ENCODE results near the gene KLK7. TPM values are rescaled to one million over a fixed set of nuclear protein-coding genes. Genes with fewer than 3 reads are reported as not detected.
"Not testable (repeated sequence)": the region's sequence is repeated elsewhere in the genome, so short reads cannot be mapped to it uniquely, and the experiment has no call there.

Gene KLK7
- total RNA-seq, 1 donor from 2014 or later, result not detected

DNA sequence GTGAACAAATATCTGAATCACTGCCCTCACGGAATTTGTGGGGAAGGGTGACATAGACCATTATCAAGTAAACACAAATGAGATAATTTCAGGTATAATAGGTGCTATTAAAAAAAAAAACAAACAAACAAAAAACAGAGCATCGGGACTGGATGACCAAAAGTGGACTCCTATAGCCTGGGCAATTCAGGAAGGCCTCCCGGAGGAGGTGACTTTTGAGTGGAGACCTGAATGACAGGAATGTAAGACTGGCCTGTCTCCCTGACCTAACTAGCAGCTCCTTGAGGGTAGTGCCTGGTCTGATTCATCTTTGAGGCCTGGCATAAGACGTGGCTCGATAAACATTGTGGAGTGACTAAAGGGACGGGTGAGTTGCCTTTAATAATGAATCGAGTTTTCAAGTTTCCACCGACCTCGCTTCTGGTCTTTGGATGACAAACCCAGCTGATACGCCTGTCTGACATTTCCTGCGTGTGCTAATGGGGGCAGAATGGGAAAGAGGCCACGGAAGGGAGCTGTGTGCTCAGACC is 29.0 kb upstream of the KLK7 start:
- no peak for DNase-seq (ENCODE audit: low read depth, low spot score)

DNA sequence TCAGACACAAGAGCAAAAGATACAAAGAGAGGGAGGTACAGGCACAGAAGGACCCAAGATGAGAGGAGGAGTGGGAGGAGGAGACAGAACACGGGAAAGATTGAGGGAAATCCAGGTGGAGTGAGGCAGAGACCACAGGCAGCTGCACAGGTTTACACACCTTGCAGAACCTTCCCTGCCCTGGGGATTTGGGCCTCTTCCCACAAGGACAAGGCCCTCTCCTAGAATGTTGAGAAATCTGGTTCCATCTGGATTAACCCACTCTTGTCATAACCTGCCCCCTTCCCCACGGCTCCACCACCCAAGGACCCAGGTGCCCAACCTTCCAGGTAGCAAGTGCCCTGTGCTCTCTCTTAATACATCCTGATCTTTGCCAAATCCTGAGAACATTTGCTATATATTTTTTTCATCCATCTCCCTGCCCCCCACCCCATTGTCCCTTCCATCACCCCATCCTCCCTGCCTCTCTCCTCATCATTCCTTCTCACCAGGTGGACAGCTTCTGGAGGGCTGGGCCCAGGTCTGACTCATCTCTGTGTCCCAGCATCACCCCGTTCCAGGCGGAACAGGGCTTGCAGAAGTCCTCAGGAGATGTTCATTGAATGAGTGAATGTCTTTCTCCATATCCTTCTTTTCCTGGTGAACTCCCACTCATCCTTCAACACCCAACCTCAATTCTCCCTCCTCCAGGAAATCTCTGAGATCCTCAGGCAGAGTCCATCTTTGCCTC is 26.5 kb upstream of the KLK7 start:
- DNase-seq (ENCODE audit: low read depth, low spot score), result no peak

DNA sequence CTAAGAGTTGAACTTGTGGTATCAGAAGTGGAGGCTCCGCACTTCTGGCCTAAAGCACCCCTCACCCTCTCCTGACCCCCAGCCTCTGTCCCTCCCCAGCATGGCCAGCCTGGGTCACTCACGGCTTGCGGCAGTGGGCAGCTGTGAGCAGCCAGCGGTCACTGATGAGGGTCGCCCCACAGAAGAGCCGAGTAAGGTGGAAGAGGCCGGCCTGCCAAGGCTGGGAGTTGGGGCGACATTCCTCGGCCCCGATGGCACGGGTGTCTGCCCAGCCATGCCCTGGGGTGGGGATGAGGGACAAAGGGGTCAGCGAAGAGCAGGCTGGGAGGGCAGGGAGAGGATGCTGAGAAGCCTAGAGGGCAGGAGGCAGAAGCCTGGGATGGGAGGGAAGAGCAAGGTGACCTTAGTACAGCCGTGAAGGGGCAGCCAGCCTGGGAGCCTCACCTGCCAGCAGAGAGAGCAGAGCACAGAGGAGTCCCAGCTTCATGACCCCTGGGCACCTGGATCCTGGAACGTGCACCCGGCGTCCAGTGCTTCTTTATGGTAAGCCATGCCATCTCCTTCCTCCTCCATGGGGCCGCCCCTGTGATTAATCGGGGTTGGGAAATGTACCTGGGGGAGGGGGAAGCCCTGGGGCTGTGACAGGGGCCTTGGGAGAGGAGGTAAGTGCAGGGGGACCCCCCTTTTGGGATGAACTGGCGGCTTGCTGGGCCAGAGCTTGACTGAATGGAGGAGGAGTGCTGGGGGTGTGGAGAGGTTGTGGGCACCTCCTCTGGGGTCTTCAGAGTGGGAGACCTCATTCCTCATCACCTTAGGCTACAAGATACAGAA is 25.6 kb upstream of the KLK7 start:
- DNase-seq (ENCODE audit: low read depth, low spot score), result no peak

DNA sequence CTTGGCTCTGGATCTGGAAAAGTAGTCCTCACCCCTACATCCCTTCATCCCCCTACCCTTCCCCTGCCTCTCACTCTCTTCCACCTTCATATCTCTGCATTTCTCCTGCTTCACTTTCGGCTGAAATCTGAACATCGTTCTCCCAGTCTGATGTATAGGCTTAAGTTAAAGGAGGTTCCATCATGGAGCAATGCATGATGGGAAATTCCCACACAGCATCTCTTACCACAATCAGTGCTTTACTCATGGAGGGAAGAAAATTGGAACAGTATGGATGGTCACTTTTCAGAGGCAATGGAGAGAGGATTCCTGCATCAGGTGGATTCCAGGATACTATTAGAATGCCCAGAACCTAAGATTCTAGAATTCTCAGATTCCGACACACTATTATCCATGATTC is 23.8 kb upstream of the KLK7 start:
- no peak for DNase-seq (ENCODE audit: low read depth, low spot score)

DNA sequence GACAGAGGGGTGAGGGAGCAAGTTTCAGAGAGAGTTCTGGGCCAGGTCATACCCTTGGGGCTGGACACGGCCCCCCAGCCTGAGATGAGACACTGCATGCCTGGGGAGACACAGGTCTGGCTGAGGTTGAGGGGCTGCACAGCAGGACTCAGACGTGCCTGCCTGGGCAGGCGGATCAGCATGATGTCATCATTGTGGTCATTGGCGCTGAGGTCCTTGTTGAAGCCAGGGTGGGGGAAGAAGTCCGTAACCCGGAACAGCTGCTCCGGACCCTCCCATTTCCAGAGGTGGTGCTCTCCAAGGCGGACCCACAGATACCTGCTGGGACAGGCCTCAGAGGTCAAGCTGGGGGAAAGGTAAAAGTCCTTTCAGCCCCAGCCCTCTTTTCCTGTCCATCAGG is 22.7 kb upstream of the KLK7 start:
- DNase-seq (ENCODE audit: low read depth, low spot score), result no peak

DNA sequence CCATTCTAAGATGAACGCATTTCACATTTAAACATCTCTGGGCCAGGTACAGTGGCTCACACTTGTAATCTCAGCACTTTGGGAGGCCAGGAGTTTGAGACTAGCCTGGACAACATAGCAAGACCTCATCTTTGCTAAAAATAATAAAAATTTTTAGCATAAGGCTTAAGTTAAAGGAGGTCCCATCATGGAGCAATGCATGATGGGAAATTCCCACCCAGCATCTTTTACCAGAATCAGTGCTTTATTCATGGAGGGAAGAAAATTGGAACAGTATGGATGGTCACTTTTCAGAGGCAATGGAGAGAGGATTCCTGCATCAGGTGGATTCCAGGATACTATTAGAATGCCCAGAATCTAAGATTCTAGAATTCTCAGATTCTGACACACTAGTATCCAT is 21.5 kb upstream of the KLK7 start:
- no peak for DNase-seq (ENCODE audit: low read depth, low spot score)

DNA sequence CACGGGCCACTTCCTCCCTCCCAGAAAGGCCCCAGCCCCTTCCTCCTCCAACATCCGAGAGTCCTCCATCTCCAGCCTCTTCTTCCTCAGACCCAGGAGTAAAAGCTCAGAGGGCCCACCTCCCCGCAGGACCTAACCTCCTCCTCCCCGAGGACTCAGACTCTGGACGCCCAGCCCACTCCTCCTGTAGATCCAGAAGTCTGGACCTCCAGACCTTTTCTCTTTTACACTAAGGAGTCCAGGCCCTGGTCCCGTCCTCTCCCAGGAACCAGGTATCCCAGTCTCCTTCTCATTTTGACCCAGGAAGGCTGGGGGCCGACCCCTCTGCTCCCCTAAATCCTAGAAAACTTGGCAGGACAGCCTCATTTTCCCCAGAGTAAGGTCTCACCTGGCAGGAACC is 19.6 kb upstream of the KLK7 start:
- no peak for DNase-seq (ENCODE audit: low read depth, low spot score)

DNA sequence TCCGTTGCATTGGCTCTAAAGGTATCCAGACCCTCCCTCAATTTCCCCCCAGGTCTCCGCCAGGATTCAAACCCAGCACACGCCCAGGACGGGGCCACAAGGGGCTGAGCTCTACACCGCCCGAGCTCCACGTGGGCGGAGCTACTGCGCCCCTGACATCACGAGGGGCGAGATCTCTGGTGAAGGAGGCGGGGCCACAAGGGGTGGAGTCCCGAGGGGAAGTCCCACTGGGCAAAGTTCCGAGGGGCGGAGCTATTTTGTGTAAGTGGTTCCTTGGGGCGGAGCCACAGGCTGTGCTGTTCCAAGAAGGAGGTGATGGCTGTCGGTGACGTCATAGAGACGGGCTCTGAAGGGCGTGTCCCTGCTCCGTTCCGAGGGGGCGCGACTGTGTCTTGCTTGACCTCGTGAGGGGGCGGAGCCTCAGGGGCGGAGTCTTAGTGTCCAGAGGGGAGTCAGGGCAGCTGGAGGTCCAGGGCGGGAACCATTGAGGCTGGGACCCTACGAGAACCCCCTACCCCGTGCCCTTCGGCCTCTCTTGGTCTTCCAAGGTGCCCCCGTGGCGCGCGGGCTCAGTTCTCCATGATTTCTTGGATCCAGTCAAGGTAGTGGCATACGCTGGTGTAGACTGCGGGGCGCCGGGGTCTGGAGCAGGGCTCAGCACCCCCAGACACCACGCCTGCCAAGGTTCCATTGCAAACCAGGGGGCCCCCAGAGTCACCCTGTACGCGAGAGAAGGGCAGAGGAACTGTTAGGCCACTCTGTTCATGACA is 19.0 kb upstream of the KLK7 start:
- DNase-seq (ENCODE audit: low read depth, low spot score), result no peak

DNA sequence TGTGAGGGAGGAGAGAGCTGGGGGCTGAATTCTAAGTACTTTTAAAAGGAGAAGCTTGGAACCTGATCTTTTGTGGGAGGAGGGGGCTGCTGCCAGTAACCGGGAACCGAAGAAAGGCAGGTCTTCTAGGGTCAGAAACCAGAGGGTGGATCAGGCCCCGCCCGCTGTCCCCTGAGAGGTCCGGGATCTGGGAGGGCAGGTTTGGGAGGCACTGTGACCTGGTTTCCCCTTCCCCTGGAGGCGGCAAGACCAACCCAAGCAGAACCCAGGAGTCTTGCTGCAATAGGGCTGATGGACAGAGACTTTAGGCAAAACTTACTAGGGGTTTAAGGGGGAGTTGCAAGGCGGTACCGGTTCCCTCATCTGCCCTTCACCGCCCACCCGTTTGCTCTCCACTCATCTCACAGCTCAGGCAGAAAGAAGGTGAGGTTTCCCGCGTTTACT is 18.4 kb upstream of the KLK7 start:
- DNase-seq (ENCODE audit: low read depth, low spot score), result no peak

DNA sequence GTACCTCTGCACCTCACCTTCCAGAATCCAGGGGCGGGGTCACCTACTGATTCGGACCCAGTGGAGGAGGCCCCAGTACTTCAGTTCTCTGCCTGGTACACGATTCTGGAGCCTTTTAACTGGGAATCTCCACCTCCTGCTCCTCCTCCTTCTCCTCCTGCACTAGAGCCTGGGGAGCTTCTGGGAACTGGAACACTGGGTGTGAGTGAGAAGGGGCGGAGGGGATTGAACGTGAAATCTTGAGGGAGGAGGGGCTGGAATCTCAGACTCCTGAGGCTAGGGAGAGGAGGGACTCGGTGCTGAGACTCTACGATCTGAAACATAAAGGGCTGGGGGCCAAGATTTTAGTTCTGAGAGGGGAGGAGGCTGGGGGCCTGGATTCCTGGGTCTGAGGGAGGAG is 17.8 kb upstream of the KLK7 start, which contains the start of gene KLK8:
Gene KLK8, minus strand, starts transcription at position 90 of the 400 bp plus-strand sequence. CDS start 437 bp downstream, outside the sequence.
- DNase-seq (ENCODE audit: low read depth, low spot score), result no peak

DNA sequence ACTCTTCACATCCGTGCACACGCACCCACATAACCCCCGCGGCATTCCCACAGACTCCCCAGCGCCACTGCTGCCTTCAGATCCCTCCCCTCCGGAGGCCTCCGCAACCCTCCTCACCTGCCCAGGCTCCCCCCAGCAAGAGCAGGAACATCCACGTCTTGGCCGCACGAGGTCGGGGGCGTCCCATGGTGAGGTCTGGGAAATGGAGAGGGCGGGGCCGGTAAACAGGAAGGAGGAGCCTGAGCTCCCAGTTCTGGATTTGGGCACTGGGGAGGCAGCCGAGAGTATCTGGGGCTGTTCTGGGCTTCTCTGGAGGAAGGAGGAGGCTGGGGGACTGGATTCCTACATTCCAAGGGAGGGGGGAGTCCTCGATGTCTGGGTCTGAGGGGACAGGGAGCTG is 17.3 kb upstream of the KLK7 start:
- no peak for DNase-seq (ENCODE audit: low read depth, low spot score)

DNA sequence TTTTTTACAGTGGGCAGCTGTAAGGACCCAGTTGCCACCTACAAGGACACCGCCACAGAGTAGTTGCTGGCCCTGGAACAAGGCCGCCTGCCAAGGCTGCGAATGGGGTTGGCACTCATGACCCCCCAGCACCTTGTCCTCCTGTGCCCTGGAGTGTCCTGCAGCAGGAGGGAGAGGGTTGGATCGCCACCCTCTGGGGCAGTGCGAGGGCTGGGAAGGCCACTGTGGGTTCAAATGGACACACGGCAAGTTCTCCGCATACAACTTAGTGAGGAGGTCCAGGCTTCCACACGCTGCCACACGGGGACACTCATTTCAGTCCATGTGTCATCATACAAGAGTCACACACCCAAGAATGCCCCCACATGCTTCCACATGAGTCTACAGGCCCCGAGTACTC is 16.7 kb upstream of the KLK7 start:
- no peak for DNase-seq (ENCODE audit: low read depth, low spot score)

DNA sequence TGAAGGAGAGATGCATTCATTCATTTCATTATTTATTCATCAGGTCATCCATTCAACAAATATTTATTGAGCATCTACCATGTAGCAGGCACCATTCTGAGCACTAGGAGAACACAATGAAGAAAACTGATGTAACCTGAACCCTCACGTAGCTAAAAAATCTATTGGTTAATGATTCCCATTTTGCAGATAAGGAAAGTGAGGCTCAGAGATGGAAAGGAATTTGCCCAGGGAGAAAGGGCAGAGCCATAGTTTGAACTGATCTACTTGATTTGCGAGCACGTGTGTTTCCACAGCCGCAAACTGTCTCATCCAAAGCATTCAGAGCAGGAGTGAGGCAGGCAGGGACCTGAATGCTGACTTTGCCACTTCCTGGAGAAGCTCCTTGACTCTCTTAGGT is 15.0 kb upstream of the KLK7 start:
- DNase-seq (ENCODE audit: low read depth, low spot score), result no peak

DNA sequence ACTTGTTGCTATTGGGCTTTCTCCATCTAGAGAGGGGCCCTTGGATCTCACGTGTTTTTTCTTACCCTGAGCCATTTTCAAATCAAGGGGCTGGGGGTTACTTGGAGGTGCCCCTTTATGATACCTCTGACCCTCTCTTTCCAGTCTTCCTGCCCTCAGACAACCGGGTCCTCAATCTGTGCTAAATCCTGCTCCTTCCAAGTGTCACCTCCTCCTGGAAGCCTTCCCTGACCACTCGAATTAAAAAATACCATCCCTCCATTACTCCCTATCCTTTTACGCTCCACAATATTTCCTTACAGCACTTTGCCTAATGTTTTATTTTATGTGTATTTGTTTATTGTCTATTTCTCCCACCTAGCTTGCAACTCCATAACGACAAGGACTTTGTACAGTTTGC is 14.3 kb upstream of the KLK7 start:
- DNase-seq (ENCODE audit: low read depth, low spot score), result no peak

DNA sequence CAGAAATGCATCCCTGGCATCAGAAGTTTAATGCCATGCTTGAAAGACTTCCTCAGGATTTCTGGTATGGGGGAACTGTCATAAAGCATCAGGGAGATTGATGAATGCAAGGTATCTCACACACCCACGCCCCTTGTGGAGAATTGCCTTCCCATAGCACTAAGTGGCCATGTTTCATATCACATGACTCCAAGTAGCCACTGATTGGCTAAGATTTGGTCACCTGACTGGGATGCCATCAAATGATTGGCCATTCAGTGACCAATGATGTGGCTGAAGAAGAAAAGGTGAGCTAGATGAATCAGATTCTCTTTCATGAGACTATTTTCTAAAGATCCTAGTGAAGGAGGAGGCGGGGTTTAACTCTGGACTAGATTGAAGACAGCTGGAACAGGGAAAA is 10.4 kb upstream of the KLK7 start:
- no peak for DNase-seq (ENCODE audit: low read depth, low spot score)

DNA sequence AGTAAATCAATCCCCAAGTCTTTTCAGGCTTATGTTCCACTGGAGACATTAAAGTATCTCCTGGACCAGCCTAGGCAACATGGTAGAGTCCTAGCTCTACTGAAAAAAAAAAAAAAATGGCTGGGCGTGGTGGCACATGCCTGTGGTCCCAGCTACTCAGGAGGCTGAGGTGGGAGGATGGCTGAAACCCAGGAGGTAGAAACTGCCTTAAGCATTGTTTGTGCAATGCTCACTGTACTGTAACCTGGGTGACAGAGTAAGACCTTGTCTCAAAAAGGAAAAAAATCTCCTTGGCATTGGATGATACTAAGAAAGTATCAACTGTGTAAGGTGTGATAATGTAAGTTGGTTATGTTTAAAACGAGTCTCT is 8.9 kb upstream of the KLK7 start:
- no peak for DNase-seq (ENCODE audit: low read depth, low spot score)

DNA sequence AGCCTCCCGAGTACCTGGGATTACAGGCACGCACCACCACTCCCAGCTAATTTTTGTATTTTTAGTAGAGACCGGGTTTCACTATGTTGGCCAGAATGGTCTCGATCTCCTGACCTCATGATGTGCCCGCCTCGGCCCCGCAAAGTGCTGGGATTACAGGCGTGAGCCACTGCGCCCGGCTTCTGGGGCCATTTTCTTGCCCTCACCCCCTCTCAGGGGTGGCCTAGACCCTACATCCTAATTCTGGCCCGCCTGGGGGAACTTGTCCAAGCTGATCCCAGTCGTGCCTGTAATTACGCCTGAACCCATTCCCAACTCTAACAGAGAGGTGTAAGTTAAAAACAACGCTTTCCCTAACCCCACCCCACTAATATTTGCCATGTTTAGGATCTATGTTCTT is 699 bp upstream of the KLK7 start:
- DNase-seq (ENCODE audit: low read depth, low spot score), result not testable (repeated sequence)

DNA sequence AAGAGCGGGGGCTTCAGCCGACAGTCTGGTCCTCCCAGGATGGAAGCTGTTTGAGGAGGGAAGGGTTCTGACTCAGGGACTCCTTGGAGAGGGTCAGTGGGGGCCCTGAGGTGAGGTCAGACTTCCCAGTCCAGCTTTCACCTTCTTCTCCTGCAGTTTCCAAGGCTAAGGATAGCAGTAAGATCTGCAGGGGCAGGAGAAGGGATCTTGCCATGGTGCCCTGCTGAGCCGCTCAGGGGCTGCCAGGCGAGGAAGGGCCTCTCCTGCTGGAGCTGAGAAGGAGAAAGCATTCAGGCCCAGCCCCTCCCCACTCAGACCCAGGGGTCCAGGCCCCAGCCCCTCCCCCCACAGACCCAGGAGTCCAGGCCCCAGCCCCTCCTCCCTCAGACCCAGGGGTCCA is 1.5 kb downstream of the KLK7 start:
- DNase-seq (ENCODE audit: low read depth, low spot score), result no peak

DNA sequence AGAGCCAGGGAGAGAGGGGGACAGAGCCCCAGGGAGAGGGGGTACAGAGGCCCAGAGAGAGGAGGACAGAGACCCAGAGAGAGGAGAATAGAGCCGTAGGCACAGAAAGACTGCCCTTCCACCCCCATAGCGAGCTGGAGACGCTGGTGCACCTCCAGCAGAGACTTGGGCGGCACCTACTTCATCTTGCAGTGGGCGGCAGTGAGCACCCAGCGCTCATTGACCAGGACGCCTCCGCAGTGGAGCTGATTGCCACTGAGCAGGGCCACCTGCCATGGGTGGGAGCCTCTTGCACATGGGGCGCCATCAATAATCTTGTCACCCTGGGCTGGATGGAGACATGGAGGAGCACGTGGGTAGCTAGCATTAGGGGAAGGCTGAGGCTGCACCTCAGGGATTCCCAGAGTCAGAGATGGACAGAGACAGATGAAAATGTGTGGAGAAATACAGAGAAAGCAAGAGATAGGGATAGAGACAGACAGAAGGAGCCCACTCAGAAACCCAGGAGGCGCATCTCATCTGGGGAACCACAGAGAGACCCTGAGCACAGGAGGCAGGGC is 2.0 kb downstream of the KLK7 start:
- DNase-seq (ENCODE audit: low read depth, low spot score), result no peak

DNA sequence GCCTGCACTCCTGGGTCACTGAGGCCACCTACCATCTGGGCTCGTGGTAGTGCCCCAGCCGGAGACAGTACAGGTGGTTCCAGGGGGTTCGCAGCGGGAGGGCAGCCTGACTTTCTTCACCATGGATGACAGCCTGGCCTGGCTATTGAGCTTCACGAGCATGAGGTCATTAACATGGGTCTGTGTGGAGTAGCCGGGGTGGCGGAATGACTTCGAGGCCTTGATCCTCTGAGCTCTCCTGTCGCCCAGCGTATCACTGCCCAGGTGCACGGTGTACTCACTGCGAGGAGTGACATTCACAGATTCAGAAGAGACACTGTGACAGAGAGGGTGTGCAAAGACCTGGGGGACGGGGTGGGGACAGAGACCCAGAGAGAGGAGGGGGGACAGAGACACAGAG is 3.5 kb downstream of the KLK7 start:
- no peak for DNase-seq (ENCODE audit: low read depth, low spot score)

DNA sequence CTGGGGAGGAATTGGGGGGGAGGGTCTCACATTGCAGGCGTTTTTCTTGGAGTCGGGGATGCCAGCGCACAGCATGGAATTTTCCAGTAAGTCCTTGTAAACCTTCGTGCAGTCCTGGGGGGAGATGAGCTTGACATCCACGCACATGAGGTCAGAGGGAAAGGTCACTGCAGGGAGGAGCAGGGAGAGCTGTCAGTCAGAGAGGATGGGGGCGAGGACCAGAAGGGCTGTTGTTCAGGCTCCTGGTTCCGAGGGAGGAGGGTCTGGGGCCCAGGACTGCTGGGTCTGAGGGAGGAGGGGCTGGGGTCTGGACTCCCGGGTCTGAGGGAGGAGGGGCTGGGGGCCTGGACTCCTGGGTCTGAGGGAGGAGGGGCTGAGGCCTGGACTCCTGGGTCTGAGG is 4.0 kb downstream of the KLK7 start:
- DNase-seq (ENCODE audit: low read depth, low spot score), result no peak
